Stimulated activated CD4-positive, alpha-beta T cell treated with anti-CD3 and anti-CD28 coated beads, Interleukin-4, amount 100 ng/mL, for 48 hours (primary cell): ENCODE measurements around the gene EXOC4.

Experiments
- DNase-seq, 2 donors: peaks; one replicate each; pipeline ENCODE4 v3.0.0-alpha.2; 2020; ENCODE audit warnings: low read depth in 2 of 2

Gene EXOC4

GRCh38 chr7:133364959-133365690 is 112.2 kb downstream of the EXOC4 start:
- DNase-seq, result no peak

- DNase-seq, result no peak
These were observed 113.0 kb downstream of the EXOC4 start for GRCh38 chr7:133365917-133366316.

DNA sequence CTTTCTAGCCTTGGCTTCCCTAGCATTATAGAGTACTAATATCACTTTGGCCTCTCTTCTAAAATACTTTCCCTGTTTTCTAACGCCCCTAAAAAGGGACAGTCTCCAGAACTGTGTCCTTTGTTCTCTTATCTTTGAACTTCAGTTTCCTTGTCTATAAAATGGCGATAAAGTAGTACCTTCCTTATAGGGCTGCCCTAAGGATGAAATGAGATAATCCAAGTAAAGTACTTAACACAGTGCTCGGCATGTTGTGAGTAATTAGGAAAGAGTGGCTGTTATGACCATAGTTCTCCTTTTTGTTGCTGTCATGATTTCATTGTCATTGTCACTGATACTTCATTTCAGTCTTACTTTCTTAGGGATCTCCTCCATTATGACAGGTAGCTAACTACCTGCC is 114.7 kb downstream of the EXOC4 start:
- no peak for DNase-seq

GRCh38 chr7:133369130-133369529 is 116.3 kb downstream of the EXOC4 start:
- no peak for DNase-seq

GRCh38 chr7:133371616-133372015 is 118.7 kb downstream of the EXOC4 start:
- no peak for DNase-seq

GRCh38 chr7:133372337-133372736 is 119.5 kb downstream of the EXOC4 start:
- DNase-seq, result no peak

DNA sequence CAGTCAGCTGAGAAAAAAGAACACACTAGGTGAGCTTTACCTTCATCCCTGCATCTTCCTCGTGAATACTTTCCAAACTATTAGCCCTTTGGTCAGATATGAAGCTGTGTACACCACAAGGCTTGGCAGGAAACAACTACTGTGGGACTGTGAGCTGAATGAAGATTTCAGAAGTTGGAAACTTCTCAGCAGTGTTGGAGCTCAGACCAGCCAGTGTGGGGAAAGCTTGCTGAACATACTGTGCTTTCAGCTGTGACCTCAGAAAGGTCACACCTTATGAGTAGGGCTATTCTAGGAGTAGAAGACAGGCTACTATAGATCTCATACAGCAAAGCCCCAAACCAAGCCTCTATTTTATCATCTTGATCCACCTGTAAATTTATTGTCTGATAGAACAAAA is 123.6 kb downstream of the EXOC4 start:
- DNase-seq, result no peak

DNA sequence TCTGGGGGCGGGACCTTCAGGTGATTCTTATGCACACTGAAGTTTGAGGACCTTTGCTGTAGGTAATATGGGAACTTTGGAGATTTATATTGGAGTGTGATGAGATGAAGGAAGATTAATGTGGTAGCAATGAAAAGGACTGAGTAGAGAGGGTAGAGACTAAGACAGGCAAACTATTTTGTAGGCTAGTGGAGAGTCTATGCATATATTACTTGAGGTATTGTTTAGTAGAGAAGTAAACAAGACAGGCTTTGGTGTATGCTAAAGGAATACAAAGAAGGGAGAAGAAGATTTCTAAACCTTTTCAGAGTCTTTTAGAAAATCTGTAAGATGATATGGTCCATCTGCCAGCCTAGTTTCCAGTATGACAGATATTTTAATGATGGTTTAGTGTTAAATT is 129.1 kb downstream of the EXOC4 start:
- no peak for DNase-seq

DNA sequence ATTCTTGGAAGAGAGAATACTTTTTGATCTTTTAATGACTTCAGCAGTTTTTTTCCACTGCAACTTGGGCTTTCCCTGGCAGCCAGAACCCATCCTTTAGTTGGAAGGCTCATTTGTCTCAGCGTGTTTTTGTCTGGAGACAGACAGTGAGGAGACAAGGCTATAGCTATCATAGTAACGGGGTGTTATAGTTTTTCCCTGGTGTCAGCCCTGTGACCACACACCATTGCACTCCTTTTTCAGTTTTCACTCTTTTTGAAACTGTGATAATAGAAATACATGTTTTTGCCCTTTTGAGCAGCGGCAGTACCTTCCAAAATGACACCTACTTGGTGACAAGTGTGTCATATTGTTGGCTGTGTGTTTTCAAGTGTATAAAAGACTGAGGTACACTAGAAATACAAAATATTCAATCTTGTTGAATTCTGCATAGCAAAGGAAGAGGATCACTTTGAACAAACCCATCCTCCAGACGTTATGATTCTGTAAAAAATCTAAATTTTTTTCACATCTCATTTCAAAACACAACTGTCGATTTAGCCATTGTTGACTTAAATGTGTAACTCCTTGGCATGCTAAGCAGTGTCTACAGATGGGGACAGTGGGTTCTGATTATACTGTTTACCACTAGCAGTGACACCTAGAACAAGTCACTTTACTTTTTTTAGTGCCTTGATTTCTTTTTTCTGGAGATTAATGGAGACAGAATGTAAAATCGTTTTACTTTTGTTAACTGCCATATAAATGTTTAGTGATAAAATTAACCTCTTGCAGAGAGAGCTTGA is 130.1 kb downstream of the EXOC4 start:
- no peak for DNase-seq

GRCh38 chr7:133386205-133386604 is 133.3 kb downstream of the EXOC4 start:
- no peak for DNase-seq

GRCh38 chr7:133389727-133390126 is 136.8 kb downstream of the EXOC4 start:
- DNase-seq, result no peak

DNA sequence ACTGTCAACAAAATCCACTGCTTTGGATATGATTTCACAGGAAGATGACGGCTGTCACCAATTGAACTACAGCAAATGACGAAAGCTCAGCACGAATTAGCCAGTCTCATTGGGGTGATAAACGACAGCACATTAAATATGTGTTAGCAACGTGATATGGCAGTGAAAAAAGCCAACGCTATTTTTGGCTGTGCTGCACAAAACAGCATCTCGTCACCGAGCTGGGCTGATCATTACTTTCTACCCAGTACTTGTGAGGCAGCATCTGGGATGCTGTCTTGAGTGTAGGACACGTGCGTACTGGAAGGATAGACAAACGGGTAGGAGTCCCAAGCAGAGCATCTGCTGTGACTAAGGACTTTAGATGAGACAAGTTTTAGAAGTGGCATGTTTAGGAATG is 138.3 kb downstream of the EXOC4 start:
- no peak for DNase-seq

DNA sequence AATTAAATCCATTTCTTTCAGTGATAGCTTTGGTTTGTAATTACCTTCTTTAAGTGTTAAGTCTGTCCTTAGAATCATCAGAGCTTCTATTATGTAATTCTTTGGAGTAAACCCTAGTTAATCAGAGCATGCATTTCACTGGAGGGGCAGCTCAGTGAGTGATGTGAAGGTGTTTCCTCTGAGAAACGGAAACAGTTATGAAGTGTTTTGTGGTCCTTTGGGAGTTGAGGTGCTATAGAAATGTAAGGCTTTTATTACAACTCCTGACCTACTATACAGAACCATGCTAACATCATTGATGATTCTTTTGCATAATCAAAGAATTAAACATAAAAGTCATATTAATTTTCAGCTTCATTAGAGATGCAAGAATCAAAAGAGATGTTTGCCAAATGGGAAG is 141.5 kb downstream of the EXOC4 start:
- no peak for DNase-seq

DNA sequence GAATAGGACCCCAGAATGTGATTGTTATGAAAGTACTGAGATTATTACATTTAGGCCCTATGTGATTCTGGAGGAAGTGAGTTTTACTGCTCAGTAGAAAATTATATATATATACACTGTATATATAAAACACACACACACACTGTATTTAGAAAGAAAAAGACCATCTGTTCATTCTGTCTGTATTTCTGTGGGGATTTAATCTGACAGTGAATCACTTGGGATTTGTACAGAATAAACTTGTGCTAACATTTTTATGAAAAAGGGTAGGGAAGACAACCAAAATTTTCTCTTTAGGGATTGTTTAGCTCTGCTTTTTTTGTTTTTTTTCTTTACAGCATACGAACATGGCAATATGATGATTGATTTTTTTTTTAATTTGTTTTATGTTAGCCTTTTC is 142.7 kb downstream of the EXOC4 start:
- DNase-seq, result no peak

DNA sequence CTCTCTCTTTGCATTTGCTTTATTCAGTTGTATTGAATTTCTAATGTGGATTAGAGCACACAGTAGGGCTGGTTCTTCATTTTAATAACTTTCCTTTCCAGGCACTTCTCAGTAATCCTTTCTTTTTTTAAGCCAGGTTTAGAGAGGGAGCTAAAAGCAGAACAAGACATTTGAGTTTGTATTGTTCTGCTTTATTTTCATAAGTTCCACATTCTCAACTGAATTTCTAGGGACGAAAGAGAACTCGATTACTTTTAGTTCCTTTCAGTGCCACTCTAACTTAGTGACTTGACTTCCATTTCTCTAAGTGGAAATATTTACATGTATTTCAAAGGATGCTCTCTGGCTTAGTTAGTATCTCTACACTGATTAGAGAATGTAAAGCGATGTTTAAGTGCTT is 145.6 kb downstream of the EXOC4 start:
- no peak for DNase-seq

GRCh38 chr7:133401225-133401624 is 148.3 kb downstream of the EXOC4 start:
- DNase-seq, result no peak

GRCh38 chr7:133408212-133408611 is 155.3 kb downstream of the EXOC4 start:
- DNase-seq, result no peak

- no peak for DNase-seq
These were observed 156.5 kb downstream of the EXOC4 start for GRCh38 chr7:133409421-133409820.

DNA sequence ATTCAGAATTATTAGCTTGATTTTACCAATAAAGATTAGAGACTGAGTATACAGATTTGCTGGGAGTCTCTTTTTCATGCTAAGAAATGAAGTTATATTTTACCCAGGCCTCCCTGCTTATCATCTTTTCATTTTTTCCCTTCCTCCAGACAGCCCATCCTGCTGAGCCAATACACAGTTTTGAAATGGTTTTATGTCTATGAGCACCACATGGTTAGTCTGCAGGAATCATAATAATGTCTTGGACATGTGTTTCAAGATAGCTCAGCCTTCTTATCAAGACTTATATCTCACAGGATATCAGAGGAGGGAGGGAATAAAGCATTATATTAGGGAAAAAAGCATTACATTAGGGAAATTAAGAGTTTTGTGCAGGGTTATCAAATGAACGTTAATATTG is 157.1 kb downstream of the EXOC4 start:
- no peak for DNase-seq

DNA sequence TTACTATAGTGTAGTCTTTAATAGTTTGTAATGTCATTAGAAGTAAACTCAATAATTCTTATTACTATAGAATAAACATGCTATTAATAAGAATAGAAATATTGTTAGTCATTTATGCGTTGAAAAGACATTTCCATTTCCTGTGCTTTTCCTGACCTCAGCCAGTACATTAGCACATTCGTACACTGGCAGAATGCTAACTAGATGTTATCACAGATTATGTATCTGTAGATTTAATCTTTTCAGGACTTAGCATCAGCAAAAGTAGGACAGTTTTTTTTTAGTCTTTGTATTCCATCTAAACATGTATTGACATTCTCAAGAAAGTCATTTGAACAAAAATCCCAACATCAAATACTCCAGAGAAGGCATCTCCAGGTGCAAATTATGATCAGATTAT is 158.5 kb downstream of the EXOC4 start:
- DNase-seq, result no peak

GRCh38 chr7:133412942-133413341 is 160.1 kb downstream of the EXOC4 start:
- DNase-seq, result no peak

- no peak for DNase-seq
These were observed 166.2 kb downstream of the EXOC4 start for GRCh38 chr7:133419041-133419440.

DNA sequence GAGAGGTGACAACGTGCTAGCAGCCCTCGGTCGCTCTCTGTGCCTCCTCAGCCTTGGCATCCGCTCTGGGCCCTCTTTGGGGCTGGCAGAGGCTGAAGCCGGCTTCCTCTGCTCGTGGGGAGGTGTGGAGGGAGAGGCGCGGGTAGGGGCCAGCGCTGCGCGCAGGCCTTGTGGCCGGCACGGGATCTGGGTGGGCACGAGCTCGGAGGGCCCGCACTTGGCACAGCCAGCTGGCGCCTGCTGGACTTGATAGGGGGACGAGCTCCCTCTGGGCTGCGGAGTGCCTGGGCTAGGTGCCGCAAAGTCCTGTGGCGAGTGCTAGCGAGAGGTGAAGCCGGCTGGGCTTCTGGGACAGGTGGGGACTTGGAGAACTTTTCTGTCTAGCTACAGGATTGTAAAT is 170.7 kb downstream of the EXOC4 start:
- no peak for DNase-seq
